ENCODE data around the gene PRKD1.
"Not testable (repeated sequence)": the region's sequence is repeated elsewhere in the genome, so short reads cannot be mapped to it uniquely, and the experiment has no call there.

PRKD1 gene

DNA sequence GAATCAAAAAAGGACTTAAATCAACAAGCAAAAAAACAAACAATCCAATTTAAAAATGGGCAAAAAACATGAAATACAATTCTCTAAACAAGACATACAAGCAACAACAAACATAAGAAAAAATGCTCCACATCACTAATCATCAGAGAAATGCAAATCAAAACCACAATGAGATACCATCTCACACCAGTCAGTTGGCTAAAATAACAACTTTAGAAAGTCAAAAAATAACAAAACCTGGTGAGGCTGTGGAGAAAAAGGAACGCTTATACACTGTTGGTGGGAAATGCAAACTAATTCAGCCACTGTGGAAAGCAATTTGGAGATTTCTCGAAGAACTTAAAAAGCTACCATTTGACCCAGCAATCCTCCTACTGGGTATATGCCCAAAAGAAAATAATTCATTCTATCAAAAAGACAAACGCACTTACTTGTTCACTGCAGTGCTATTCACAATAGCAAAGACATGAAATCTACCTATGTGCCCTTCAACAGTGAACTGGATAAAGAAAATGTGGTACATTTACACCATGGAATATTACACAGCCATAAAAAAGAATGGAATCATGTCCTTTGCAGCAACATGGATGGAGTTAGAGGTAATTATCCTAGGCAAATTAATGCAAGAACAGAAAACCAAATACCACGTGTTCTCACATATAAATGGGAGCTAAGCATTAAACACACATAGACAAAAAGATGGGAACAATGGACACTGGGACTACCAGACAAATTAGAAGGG lies 26.9 kb downstream of the PRKD1 start:
- no peak for DNase-seq (ENCODE audit: low read depth in 2 of 2)

DNA sequence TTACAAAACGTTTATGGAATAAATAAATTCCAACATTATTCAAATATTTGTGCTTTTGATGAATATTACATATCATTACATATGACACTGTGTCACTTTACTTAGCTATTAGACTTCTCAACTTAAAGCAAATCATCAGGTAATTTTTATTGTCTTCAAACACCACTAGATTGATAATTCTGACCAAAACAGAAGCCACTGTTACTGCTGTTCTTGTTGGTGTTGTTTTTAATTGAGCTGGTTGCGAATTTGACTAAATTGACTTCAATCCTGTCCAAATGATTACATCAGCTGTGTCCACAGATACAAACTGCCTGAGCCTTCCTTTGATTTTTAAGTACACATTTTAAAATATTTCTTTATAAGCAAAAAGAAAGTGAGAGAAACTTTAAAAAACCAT lies 29.2 kb downstream of the PRKD1 start:
- no peak for DNase-seq (ENCODE audit: low read depth in 2 of 2)

DNA sequence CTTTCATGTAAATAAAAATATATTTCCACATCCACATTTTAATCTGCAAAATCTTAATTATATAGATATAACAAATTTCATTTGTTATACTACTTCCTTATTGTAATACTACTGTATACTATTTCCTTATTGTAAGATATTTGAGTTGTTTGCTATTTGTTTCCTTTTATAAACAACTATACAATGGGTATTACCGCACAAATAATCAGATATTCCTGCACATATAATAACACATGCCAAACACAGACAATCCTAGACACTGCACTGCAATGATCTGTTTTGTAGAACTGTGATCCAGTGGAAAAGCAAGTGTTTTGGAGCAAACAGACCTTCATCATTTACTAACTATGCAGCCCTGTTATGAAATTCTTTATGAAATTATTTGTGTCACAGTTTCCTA lies 30.5 kb downstream of the PRKD1 start:
- DNase-seq (ENCODE audit: low read depth in 2 of 2), result no peak

DNA sequence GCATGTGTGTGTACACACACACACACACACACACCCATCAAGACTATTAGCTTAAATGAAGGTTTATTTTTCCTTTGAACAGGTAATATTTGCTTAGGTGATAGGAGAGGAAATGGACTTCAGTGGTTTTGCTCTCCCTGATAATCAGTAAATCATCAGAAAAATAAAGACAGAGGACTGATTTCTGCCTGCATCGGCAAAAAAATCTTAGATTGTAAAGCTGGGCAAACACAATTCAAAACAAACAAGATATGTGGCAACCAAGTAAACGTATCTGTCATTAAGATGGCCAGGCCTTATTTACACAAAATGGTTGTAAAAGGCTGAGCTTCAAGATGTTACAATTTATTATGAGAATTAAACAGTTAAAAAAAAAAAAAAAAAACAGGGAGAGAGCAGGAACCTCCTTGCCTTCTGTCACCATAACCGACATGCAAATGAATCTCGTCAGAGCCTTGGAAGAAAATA lies 31.3 kb downstream of the PRKD1 start:
- no peak for DNase-seq (ENCODE audit: low read depth in 2 of 2)

DNA sequence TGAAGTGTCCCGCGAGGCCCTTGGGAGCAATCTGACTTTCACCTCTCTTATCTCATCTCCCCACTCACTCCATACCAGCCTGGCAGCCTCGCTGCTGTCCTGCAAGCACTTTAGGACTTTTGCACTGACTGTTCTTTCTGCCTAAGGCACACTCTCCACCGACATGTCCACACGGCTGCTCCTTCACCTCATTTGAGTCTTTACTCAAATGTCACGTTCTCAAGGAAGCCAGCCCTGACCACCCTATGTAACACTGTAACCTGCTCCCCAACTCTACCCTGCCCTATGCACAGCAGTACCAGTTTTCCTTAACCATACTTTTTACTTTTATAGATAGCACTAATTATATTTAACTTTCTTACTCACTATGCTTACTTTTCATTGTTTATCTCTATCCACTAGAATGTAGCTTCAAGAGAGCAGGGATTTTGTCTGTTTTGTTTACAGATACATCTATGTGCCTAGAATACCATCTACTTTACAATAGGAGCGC lies 32.0 kb downstream of the PRKD1 start:
- DNase-seq (ENCODE audit: low read depth in 2 of 2), result no peak

DNA sequence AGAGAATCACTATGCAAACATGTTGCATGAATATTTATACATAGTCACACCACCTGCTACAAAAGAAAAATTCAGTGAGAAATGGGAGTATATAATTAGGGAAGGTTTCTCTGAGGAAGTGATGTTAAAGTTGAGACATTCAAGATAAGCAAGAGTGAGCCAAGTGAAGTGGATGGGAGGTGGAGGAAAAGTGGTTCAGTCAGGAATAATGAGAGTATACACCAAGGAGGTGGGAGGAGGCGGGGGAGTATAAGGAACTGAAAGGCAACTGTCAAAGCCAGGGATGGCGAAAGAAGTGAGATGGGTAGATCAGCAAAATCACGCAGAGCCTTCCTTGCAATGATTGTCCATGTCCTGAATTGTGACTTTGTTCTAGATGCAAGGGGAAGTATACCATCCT lies 33.7 kb downstream of the PRKD1 start:
- DNase-seq (ENCODE audit: low read depth in 2 of 2), result no peak

DNA sequence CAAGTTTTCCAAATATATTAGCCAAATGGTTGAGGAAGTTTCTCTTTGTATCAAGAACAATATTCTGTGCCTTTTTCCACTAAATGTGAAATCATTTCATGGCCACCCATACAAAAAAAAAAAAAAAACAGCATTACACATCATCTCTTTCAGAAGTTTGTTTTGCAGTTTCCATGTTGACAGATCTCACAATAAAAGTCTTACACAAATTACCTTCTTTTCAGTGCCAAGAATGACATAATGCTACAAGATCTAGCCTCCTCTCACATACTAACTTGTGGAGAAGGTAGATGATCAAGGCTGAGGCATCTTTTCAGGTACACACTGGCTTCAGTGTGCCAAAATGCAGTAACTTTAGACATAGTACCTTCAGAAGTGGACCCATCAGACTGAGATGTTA lies 35.3 kb downstream of the PRKD1 start:
- DNase-seq (ENCODE audit: low read depth in 2 of 2), result no peak

DNA sequence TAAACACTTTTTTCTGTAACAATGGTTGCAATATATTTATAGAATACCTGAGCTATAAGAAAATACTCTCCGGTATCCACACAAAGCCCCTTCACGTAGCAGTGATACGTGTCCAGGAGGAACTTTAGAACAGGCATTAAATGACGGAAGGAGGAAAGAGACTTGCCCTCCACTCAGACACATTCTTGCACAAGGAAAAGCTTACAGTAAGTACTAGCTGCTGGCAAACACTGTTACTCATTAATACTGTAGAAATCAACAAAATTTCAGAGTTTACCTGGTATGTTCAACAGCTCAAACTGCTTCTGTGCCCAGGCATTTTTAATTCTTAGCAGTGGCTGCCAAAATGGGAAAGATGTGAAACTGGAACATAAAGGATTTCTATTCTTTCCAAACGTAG lies 41.7 kb downstream of the PRKD1 start:
- no peak for DNase-seq (ENCODE audit: low read depth in 2 of 2)

DNA sequence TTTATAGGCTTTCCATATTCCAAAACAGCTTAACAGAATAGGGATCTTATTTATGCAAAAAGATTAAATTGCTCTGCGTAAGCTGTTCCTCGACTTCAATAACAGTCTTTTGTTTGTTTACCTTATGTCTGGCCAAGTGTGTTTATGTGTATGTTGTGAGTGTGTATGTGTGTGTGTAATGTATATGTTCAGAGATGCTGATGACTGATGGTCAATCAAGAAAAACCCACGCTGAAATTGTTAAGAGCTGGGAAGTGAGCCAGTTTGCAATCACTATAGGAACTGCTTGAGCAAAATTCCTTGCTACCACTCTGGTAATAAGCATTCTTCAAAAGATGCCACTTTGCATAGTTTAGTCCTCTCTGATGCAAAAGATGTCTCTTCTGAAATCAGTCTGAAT lies 59.6 kb downstream of the PRKD1 start:
- no peak for DNase-seq (ENCODE audit: low read depth in 2 of 2)

DNA sequence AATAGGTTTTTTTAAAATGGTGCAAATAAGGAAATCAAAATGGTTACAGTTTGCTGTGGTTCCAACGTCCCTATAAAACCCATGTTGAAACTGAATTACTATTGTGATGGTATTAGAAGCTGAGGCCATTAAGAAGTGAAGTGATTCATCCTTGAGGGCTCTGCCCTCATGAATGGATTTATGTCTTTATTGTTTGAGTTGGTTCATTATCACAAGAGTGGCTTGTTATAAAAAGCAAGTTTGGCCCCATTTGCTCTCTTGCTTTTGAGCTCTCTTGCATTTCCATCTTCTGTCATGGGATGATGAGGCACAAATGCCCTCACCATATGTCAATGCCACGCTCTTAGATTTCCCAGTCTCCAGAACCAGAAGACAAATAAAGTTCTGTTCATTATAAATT lies 62.3 kb downstream of the PRKD1 start:
- DNase-seq (ENCODE audit: low read depth in 2 of 2), result no peak

DNA sequence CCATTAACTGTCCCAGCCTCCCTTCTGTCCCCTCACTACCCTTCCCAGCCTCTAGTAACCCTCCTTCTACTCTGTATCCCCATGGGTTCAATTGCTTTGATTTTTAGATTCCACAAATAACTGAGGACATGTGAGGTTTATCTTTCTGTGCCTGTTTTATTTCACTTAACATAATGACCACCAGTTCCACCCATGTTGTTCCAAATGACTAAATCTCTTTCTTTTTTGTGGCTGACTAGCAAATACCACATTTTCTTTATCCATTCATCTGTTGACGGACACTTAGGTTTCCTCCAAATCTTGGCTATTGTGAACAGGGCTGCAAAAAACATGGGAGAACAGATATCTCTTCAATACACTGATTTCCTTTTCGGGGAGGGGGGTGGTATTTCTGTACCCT lies 65.7 kb downstream of the PRKD1 start:
- no peak for DNase-seq (ENCODE audit: low read depth in 2 of 2)

DNA sequence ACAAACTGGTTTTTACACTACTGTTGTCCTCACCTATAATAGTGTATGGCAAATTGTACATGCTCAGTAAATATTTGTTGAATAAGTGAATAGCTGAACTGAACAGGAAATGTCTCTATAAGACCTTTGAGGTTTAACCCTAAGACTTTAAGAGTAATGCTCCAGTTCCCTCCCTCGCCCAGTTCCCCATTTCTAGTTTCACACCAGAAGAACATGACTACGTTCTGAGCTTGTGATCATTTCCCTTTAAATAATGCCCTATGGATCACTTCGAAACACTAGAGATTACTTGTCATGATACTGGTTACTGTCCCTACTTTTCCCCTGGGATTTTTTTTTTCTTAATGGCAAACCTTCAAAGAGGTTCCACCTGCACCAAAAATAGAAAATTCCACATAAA lies 69.3 kb downstream of the PRKD1 start:
- no peak for DNase-seq (ENCODE audit: low read depth in 2 of 2)

DNA sequence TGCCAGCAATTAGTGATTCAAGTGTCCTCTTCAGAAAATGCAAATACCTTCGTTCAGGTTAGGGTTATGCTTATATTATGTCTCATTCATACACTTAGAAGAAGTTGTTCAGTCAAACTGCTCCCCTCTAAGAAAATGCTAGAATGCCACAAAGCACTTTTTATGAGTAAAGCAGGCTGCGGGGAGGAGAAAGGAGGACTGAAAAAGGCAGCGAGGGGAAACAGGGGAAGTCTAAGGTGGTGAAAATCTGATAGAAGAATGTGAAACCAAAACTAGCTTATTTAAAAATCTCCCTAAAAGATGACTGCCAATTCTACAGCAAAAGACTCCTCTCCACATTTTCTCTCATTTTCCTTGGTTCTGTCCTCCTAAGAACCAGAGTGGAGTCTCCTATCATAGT lies 70.1 kb downstream of the PRKD1 start:
- no peak for DNase-seq (ENCODE audit: low read depth in 2 of 2)

DNA sequence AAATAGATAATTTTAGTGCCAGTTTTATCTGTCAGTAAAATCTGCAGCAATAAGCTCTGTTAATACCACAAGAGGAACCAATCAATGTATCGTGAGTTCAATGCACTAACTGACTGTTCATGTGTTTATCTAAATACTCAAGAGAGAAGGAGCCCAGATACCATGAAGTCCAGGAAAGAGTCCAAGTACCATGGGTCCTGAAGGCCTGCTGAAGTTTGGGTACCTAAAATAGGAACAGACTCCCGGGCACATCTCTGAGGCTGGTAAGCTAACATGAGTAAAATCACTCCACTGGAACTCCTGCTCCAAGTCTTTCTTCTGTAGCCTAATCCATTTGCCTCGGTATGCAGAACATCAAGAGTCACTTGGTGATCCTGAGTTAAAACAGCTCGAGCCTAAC lies 71.1 kb downstream of the PRKD1 start:
- DNase-seq (ENCODE audit: low read depth in 2 of 2), result no peak

DNA sequence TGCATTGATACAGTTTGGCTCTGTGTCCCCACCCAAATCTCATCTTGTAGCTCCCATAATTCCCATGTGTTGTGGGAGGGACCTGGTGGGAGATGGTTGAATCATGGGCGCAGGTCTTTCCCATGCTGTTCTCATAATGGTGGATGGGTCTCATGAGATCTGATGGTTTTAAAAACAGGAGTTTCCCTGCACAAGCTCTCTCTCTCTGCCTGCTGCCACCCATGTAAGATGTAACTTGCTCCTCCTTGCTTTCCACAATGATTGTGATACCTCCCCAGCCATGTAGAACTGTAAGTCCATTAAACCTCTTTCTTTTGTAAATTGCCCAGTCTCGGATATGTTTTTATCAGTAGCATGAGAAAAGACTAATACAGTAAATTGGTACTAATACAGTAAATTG lies 74.0 kb downstream of the PRKD1 start:
- DNase-seq (ENCODE audit: low read depth in 2 of 2), result not testable (repeated sequence)

DNA sequence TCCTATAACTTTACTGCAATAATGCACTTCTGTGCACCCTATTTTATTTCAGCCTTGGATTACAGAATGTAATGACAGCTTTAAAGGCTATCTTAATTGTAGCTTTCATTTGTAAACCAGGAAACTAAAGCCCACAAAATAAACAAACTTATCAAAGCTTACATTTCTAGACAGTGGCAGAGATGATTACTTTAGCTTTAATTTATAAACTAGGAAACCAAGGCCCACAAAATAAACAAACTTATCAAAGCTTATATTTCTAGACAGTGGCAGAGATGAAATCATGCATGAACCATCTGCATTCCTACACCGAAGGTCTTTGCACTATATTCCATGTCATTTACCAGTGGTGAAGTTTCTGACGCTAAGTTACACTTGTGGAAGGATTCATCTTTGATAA lies 74.4 kb downstream of the PRKD1 start:
- no peak for DNase-seq (ENCODE audit: low read depth in 2 of 2)

DNA sequence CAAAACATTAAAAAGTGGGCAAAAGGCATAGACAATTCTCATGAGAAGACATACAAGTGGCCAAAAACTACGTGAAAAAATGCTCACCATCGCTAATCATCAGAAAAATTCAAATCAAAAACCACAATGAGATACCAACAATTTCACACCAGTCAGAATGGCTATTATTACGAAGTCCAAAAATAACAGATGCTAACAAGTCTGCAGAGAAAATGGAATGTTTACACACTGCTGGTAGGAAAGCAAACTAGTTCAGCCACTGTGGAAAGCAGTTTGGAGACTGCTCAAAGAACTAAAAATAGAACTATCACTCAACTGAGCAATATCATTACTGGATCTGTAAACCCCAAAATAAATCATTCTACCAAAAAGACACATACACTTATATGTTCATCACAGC lies 76.2 kb downstream of the PRKD1 start:
- no peak for DNase-seq (ENCODE audit: low read depth in 2 of 2)

DNA sequence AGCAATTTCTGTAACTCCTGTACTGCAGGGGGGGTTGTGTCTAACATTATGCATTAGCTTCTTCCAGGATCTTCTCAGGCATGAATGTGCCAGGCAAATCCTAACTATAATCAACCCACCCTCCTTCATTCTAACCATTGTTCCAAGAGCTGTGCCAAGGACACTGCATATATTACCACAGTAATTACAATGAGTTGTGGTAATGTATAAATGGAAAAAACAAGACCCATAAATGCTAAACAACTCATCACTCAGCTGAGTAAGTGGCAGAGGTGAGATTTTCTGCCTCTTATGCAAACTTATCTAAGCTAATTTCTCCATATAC lies 80.6 kb downstream of the PRKD1 start:
- DNase-seq (ENCODE audit: low read depth in 2 of 2), result no peak

DNA sequence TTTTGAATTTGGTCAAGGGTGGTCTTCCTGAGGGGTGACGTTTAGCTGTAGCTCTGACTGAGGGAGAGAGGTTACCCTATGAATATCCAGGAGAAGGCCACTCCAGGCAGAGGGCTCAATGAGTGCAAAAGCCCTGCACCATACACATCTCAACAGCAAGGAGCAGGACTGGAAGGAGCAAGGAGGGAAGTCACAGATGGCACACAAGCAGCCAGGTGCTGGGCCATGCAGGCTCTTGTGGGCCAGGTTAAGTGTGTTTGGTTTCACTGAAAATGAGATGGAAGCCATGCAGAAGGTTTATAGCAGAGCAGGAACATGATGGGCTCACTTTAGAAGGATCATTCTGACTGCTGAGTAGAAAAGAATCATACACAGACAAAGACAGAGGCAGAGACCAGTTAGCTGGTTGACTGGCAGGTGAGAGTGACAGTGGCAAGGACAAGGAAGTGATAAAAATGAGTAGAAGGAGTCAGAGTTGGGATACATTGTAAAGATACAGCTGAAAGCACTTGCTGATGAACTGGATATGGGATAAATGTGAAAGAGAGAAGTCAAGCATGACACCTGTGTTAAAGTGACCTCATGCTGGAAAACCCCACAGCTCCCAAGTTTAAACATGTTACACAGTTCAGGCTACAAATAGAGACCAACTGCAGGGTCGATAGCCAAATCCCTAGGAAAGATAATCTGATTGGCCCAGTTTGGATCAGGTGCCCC lies 81.2 kb downstream of the PRKD1 start:
- DNase-seq (ENCODE audit: low read depth in 2 of 2), result no peak

DNA sequence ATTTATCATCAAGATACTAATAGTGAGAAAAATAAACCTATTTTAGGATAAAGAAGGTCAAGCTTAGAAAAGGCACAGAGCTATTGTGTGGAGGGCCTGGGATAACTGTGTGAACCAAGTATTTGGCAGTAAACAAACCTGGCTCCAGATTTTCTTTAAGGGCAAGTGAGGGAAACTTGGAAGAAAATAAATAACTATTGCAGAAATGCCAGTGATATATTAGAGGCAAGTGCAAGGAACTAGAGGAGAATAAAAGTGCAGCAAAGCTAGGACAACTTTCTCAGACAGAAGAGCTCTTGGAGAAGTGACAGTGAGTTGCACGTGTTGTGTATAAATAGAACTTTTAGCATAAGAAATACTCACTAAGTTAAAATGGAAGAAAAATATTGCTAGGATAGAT lies 83.7 kb downstream of the PRKD1 start:
- DNase-seq (ENCODE audit: low read depth in 2 of 2), result no peak

DNA sequence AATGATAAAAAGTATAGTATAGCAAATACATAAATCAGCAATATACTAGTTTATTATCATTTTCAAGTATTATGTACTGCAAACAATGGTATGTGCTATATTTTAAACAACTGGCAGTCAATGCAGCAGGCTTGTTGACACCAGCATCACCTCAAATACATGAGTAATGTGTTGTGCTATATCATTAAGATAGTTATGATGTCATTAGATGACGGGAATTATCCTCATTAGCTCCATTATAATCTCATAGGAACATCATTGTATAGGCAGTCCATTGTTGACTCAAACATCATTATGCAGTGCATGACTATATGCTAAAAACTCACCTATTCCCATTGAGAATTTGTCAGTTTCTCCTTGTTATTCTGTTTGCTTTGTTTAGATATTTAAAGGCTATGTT lies 85.4 kb downstream of the PRKD1 start:
- DNase-seq (ENCODE audit: low read depth in 2 of 2), result no peak

DNA sequence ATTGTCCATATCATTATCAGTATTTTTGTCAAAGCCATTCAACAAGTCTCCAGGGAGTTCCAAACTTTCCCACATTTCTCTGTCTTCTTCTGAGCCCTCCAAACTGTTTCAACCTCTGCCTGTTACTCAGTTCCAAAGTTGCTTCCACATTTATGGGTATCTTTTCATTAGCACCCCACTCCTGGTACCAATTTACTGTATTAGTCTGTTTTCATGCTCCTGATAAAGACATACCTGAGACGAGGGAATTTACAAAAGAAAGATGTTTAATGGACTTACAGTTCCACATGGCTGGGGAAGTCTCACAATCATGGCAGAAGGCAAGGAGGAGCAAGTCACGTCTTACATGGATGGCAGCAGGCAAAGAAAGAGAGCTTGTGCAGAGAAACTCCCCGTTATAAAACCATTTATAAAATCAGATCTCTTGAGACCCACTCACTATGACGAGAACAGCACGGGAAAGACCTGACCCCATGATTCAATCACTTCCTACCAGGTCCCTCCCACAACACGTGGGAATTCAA lies 87.2 kb downstream of the PRKD1 start:
- not testable (repeated sequence) for DNase-seq (ENCODE audit: low read depth in 2 of 2)

DNA sequence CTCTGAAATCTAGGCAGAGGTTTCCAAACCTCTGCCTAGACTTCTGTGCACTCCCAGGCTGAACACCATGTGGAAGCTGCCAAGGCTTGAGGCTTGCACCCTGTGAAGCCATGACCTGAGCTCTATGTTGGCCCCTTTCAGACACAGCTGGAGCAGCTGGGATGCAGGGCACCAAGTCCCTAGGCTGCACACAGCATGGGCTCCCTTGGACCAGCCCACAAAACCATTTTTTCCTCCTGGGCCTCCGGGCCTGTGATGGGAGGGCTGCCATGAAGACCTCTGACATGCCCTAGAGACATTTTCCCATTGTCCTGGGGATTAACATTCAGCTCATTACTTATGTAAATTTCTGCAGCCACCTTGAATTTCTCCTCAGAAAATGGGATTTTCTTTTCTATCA lies 88.0 kb downstream of the PRKD1 start:
- not testable (repeated sequence) for DNase-seq (ENCODE audit: low read depth in 2 of 2)
